GM15510 (cell line): Measurements from ENCODE around the gene BCORL1.

Experiments used
- POLR2A ChIP-seq: IDR thresholded peaks from 3 replicates; pipeline ENCODE4 v1.6.1; 2011; ENCODE audit warnings: borderline replicate concordance; ENCODE audit not compliant: insufficient read length; ENCODE audit errors: extremely low read depth

BCORL1 gene

GRCh38 chrX:130106071-130106470 is 123.6 kb downstream of the BCORL1 start:
- TF ChIP-seq POLR2A = no peak
